ENCODE measurements around the gene MCRIP2.

DNA sequence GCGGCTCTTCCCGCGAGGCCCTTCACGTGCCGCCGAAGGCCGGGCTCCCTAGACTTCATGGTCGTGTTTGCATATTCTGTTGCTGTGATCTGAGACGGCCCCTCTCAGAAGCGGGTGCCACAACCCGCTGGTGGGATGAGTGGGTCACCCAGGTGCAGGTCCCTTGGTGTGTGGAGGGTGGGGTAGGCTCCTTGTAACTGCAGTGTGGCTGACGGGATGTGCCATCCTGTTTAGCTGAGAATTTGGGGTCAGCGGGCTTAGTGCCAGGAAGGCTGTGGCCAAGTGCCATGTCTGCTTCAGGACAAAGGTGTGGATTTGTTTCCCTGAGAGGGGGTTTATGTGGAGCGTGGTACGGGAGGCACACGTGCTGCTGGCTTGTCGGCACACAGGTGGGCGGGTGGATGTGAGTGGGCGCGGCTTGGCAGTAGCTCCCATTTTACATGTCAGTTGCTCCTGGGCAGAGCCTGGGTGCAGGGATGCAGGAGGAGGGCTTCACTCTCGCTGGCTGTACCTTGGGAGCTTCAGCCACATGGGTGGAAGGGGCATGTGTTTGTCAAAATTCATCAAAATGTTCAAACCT lies 20.0 kb upstream of the MCRIP2 start:
- TF ChIP-seq, protein P1, sequence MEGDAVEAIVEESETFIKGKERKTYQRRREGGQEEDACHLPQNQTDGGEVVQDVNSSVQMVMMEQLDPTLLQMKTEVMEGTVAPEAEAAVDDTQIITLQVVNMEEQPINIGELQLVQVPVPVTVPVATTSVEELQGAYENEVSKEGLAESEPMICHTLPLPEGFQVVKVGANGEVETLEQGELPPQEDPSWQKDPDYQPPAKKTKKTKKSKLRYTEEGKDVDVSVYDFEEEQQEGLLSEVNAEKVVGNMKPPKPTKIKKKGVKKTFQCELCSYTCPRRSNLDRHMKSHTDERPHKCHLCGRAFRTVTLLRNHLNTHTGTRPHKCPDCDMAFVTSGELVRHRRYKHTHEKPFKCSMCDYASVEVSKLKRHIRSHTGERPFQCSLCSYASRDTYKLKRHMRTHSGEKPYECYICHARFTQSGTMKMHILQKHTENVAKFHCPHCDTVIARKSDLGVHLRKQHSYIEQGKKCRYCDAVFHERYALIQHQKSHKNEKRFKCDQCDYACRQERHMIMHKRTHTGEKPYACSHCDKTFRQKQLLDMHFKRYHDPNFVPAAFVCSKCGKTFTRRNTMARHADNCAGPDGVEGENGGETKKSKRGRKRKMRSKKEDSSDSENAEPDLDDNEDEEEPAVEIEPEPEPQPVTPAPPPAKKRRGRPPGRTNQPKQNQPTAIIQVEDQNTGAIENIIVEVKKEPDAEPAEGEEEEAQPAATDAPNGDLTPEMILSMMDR (IDR thresholded peaks at IDR 0.05) = no peak
- no peak for TF ChIP-seq POLR2A (IDR thresholded peaks at IDR 0.05)
- no peak for TF ChIP-seq POLR2AphosphoS5 (IDR thresholded peaks at IDR 0.05; ENCODE audit: insufficient read depth in 1 of 2, low read depth in 1 of 2)
